Neural progenitor cell (in vitro differentiated cells): ENCODE measurements around the gene MRM3. TPM values are rescaled to one million over a fixed set of nuclear protein-coding genes. Genes with fewer than 3 reads are reported as not detected.

ENCODE experiments used
- DNase-seq: peaks from one replicate; pipeline ENCODE4 v3.0.0-alpha.2; 2016; ENCODE audit warnings: low spot score
- H2AFZ ChIP-seq: fragments of 200-600 bp; sonication (generic); replicated peaks from 2 replicates; pipeline ENCODE4 v1.6.1; 2016; ENCODE audit warnings: antibody characterized with exemption
- H3F3A ChIP-seq: fragments of 200-600 bp; sonication (generic); 2 replicates; pipeline ENCODE4 v1.6.1; 2016; ENCODE audit warnings: antibody characterized with exemption, low read depth
- H3K27ac ChIP-seq: fragments of 200-600 bp; sonication (generic); 2 replicates; pipeline ENCODE4 v1.5.1; 2016; ENCODE audit warnings: mild to moderate bottlenecking
- H3K27me3 ChIP-seq: fragments of 200-600 bp; sonication (generic); 2 replicates; pipeline ENCODE4 v1.6.1; 2016; ENCODE audit warnings: mild to moderate bottlenecking, moderate library complexity
- H3K36me3 ChIP-seq: fragments of 200-600 bp; sonication (generic); 2 replicates; pipeline ENCODE4 v1.5.1; 2016
- H3K4me1 ChIP-seq: fragments of 200-600 bp; sonication (generic); 2 replicates; pipeline ENCODE4 v1.6.1; 2016; ENCODE audit warnings: mixed run types
- H3K4me2 ChIP-seq: fragments of 200-600 bp; sonication (generic); 2 replicates; pipeline ENCODE4 v1.6.1; 2016
- H3K4me3 ChIP-seq: fragments of 200-600 bp; sonication (generic); 2 replicates; pipeline ENCODE4 v1.5.1; 2016
- H3K79me2 ChIP-seq: fragments of 200-600 bp; sonication (generic); 2 replicates; pipeline ENCODE4 v1.6.1; 2016; ENCODE audit warnings: low read depth
- H3K9ac ChIP-seq: fragments of 200-600 bp; sonication (generic); 2 replicates; pipeline ENCODE4 v1.6.1; 2016
- H3K9me3 ChIP-seq: fragments of 200-600 bp; sonication (generic); 2 replicates; pipeline ENCODE4 v1.5.1; 2016; ENCODE audit warnings: low read depth
- H4K20me1 ChIP-seq: fragments of 200-600 bp; sonication (generic); 2 replicates; pipeline ENCODE4 v1.6.1; 2016; ENCODE audit warnings: low read depth
- H3K27ac Mint-ChIP-seq: 3 replicates; pipeline ENCODE4 v1.8.0; 2021; ENCODE audit warnings: mixed read lengths
- H3K27me3 Mint-ChIP-seq: 2 replicates; pipeline ENCODE4 v1.8.0; 2022; ENCODE audit warnings: low read depth, mild to moderate bottlenecking, inconsistent platforms, moderate library complexity, mixed read lengths; ENCODE audit not compliant: insufficient read depth
- H3K36me3 Mint-ChIP-seq: 3 replicates; pipeline ENCODE4 v1.8.0; 2021; ENCODE audit warnings: mixed read lengths
- H3K4me1 Mint-ChIP-seq: 3 replicates; pipeline ENCODE4 v1.8.0; 2021; ENCODE audit warnings: mixed read lengths
- H3K4me3 Mint-ChIP-seq: 3 replicates; pipeline ENCODE4 v1.8.0; 2021; ENCODE audit warnings: mild to moderate bottlenecking, moderate library complexity, mixed read lengths
- H3K9me3 Mint-ChIP-seq: 3 replicates; pipeline ENCODE4 v1.8.0; 2020; ENCODE audit warnings: mixed read lengths
- EZH2 ChIP-seq: fragments of 200-600 bp; sonication (generic); IDR thresholded peaks from 2 replicates; pipeline ENCODE4 v1.6.1; 2017; ENCODE audit warnings: antibody characterized with exemption, mild to moderate bottlenecking, moderate library complexity
- EZH2phosphoT487 ChIP-seq: fragments of 200-600 bp; sonication (generic); IDR thresholded peaks from 2 replicates; pipeline ENCODE4 v1.6.1; 2017; ENCODE audit warnings: antibody characterized with exemption
- total RNA-seq: library from RNA; depleted of rRNA; stranded (reverse); fragments of >200 nt; gene quantifications from 2 replicates; pipeline ENCODE4 v1.2.3, GENCODE V29; 2015; ENCODE audit warnings: low replicate concordance
- TF ChIP-seq, protein P1 (sequence below): fragments of 200-600 bp; sonication (generic); IDR thresholded peaks from 2 replicates; pipeline ENCODE4 v1.5.1; 2017; ENCODE audit warnings: antibody characterized with exemption, mild to moderate bottlenecking

The MRM3 gene
- total RNA-seq, 1 donor from 2014 or later: 22.3 TPM

GRCh38 chr17:806346-806745 lies 24.2 kb downstream of the MRM3 start:
- Histone ChIP-seq H3F3A (peaks cover 3% of the 10 kb centered on the region), H3K4me3 (no peak overlapping the region), H2AFZ (no peak overlapping the region), H3K27me3 (no peaks in the 10 kb centered on the region), H3K9me3 (no peaks in the 10 kb centered on the region), H3K4me2 (no peak overlapping the region), H3K9ac (no peak overlapping the region), H3K79me2 (no peaks in the 10 kb centered on the region), H3K27ac (no peak overlapping the region), H4K20me1 (peaks cover 20% of the 10 kb centered on the region), H3K36me3 (no peaks in the 10 kb centered on the region), H3K4me1 (peaks cover 11% of the 10 kb centered on the region)
- no peak for DNase-seq
- TF ChIP-seq, protein P1, sequence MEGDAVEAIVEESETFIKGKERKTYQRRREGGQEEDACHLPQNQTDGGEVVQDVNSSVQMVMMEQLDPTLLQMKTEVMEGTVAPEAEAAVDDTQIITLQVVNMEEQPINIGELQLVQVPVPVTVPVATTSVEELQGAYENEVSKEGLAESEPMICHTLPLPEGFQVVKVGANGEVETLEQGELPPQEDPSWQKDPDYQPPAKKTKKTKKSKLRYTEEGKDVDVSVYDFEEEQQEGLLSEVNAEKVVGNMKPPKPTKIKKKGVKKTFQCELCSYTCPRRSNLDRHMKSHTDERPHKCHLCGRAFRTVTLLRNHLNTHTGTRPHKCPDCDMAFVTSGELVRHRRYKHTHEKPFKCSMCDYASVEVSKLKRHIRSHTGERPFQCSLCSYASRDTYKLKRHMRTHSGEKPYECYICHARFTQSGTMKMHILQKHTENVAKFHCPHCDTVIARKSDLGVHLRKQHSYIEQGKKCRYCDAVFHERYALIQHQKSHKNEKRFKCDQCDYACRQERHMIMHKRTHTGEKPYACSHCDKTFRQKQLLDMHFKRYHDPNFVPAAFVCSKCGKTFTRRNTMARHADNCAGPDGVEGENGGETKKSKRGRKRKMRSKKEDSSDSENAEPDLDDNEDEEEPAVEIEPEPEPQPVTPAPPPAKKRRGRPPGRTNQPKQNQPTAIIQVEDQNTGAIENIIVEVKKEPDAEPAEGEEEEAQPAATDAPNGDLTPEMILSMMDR: no peak
- no peak for TF ChIP-seq EZH2
- no peak for TF ChIP-seq EZH2phosphoT487
- Mint-ChIP-seq H3K4me3 (peak overlapping the region; percentile 43), H3K27me3 (peaks cover 10% of the 10 kb centered on the region), H3K36me3 (peaks cover 17% of the 10 kb centered on the region), H3K27ac (peak overlapping the region; percentile 96), H3K4me1 (peaks cover 39% of the 10 kb centered on the region), H3K9me3 (no peaks in the 10 kb centered on the region)

DNA sequence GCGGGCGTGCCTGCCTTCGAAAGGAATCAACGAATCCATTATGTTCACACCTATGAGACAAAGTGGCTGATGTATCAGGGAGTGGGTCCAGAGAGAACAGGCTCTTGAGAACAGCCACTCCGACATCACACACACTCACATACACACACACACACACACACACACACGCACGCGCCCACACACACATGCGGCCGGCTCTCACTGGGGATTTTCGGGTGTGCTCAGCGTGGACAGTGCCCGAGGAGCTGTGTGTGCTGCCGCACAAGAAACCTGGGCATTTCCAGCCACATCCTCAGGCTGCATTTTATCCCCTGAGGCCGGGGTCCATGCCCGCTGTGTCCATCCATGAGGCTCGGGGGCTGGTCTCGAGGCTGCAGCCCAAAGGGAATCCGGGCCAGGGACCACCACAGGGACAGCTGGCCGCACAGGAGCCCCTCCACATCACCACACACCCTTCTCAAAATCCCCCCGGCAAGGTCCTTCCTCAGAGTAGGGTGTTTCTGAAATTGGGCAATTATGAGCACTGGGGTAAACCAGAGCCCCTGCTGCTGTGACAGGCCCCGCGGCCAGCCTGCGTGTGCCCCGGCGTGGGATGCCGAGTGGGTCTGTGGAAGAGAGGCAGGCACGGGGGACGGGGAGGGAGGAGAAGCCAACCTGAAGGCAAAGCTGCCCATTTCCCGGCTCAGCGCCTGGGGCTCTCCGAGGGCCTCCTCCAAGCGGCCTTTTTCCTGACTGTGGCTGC lies 24.8 kb downstream of the MRM3 start:
- Histone ChIP-seq H3K4me2 (no peak overlapping the region), H3K27ac (no peak overlapping the region), H3K9me3 (no peaks in the 10 kb centered on the region), H3K79me2 (no peaks in the 10 kb centered on the region), H4K20me1 (peaks cover 20% of the 10 kb centered on the region), H3K27me3 (no peaks in the 10 kb centered on the region), H3K9ac (no peak overlapping the region), H2AFZ (no peak overlapping the region), H3K4me1 (peaks cover 11% of the 10 kb centered on the region), H3K4me3 (no peak overlapping the region), H3K36me3 (no peaks in the 10 kb centered on the region), H3F3A (peaks cover 3% of the 10 kb centered on the region)
- peaks cover 14% of the 10 kb centered on the region for H3K36me3 Mint-ChIP-seq
- H3K9me3 Mint-ChIP-seq: no peaks in the 10 kb centered on the region
- H3K4me1 Mint-ChIP-seq: peaks cover 36% of the 10 kb centered on the region
- H3K27me3 Mint-ChIP-seq: peaks cover 10% of the 10 kb centered on the region
- H3K4me3 Mint-ChIP-seq: peak overlapping the region; percentile 43
- TF ChIP-seq EZH2: no peak
- TF ChIP-seq, protein P1: no peak
- TF ChIP-seq EZH2phosphoT487: no peak
- peak overlapping the region; percentile 96 for H3K27ac Mint-ChIP-seq
- DNase-seq: no peak

DNA sequence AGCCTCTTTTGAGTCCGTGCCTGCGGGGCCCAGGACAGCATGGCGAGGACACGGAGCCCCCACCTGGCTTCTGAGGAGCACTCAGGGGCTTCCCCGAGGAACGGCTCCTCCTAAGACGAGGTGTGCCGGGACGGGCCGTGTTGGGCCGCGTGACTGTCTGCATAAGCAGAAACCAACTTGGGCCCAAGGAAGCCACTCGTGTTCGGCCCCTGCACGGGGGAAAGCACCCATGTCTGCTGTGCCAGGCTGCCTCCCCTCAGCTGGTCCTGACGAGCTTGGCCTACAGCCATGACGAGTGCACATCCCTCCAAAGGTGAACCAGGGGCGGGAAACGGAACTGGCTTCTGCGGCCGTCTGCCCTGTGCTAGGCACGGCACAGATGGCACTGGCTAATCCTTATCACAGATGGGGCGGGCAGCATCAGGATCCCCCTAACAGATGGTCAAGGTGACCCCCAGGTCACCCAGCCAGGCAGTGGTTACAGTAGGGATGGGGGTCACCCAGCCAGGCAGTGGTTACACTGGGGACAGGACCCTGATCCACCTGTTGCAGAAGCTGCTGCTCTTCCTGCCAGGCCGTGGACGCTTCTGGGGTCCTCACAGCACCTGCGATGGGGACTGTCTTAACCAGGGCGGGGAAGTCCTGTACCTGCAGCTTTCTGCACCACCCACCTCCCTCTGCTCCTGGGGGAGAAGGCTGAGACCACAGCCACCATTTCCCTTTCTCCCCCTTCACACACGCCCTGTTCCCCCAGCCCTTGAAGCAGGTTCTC lies 25.6 kb downstream of the MRM3 start:
- peaks cover 11% of the 10 kb centered on the region for H3K4me1 ChIP-seq

More for the DNA sequence above, 25.6 kb downstream of the MRM3 start:
- H3K36me3 Mint-ChIP-seq: peaks cover 21% of the 10 kb centered on the region
- TF ChIP-seq, protein P1: no peak
- TF ChIP-seq EZH2phosphoT487 (no peak), EZH2 (no peak)
- Histone ChIP-seq H3K36me3 (no peaks in the 10 kb centered on the region), H3K9me3 (no peaks in the 10 kb centered on the region), H3K4me3 (no peak overlapping the region), H3K27me3 (no peaks in the 10 kb centered on the region), H3K27ac (no peak overlapping the region), H3K79me2 (no peaks in the 10 kb centered on the region), H2AFZ (no peak overlapping the region), H3K9ac (no peak overlapping the region), H4K20me1 (peaks cover 20% of the 10 kb centered on the region), H3K4me2 (no peak overlapping the region), H3F3A (peaks cover 3% of the 10 kb centered on the region)
- H3K27ac Mint-ChIP-seq: no peak overlapping the region
- no peak overlapping the region for H3K4me3 Mint-ChIP-seq
- H3K27me3 Mint-ChIP-seq: peaks cover 10% of the 10 kb centered on the region
- DNase-seq: no peak
- H3K9me3 Mint-ChIP-seq: no peaks in the 10 kb centered on the region
- peaks cover 38% of the 10 kb centered on the region for H3K4me1 Mint-ChIP-seq
